SH-SY5Y (cell line): Measurements from ENCODE around the gene LATS2.

Source experiments
- GATA2 ChIP-seq: IDR thresholded peaks from 2 replicates; pipeline ENCODE4 v1.6.1; 2011; ENCODE audit warnings: mild to moderate bottlenecking, low read depth, low read length
- GATA3 ChIP-seq: IDR thresholded peaks from 2 replicates; pipeline ENCODE4 v1.6.1; 2011; ENCODE audit warnings: low read depth, mild to moderate bottlenecking, low read length, moderate library complexity

DNA sequence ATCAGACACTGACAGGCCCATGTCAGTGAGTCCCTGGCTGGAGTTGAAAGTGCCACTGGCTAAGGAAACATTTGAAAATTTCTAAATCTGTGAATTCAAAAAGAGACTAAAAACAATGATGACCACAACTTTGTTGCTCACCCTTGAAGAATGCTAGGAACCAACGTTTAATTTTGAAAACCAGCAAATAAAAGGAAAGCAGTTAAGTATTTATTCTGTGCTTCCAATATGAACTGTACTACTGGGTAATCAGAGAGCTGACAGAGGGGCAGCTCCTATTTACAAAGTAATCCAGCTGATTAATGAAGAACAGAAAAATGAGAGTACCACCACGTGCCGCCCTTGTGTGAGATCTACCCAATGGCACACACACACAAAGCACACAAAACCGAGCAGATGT is 44.7 kb upstream of the LATS2 start:
- no peak for TF ChIP-seq GATA2
- no peak for TF ChIP-seq GATA3
